GM21825 (cell line): Measurements from ENCODE around the gene NUDT3.
"Not testable (repeated sequence)": the region's sequence is repeated elsewhere in the genome, so short reads cannot be mapped to it uniquely, and the experiment has no call there.

ENCODE experiments used
- ATAC-seq: cut with Tn5 transposase; IDR thresholded peaks from one replicate; pipeline ENCODE4 v1.9.1; 2021; ENCODE audit warnings: mild to moderate bottlenecking, moderate library complexity; ENCODE audit not compliant: unreplicated experiment

NUDT3 gene

GRCh38 chr6:34371865-34372264 is 20.6 kb downstream of the NUDT3 start:
- not testable (repeated sequence) for ATAC-seq

GRCh38 chr6:34370361-34370760 is 22.1 kb downstream of the NUDT3 start:
- no peak for ATAC-seq

GRCh38 chr6:34369385-34369784 is 23.1 kb downstream of the NUDT3 start:
- ATAC-seq: no peak

- no peak for ATAC-seq
These were observed 25.9 kb downstream of the NUDT3 start for GRCh38 chr6:34366639-34366921.

GRCh38 chr6:34365781-34366638 is 26.5 kb downstream of the NUDT3 start:
- not testable (repeated sequence) for ATAC-seq

GRCh38 chr6:34363681-34364075 is 28.8 kb downstream of the NUDT3 start:
- ATAC-seq: not testable (repeated sequence)

GRCh38 chr6:34362909-34363680 is 29.4 kb downstream of the NUDT3 start:
- peak; percentile 47 for ATAC-seq

GRCh38 chr6:34362176-34362575 is 30.3 kb downstream of the NUDT3 start:
- no peak for ATAC-seq

GRCh38 chr6:34360556-34360955 is 31.9 kb downstream of the NUDT3 start:
- ATAC-seq: no peak

GRCh38 chr6:34359418-34360158 is 32.9 kb downstream of the NUDT3 start:
- no peak for ATAC-seq

GRCh38 chr6:34358389-34358905 is 34.0 kb downstream of the NUDT3 start:
- ATAC-seq: no peak

GRCh38 chr6:34357937-34358336 is 34.5 kb downstream of the NUDT3 start:
- no peak for ATAC-seq

GRCh38 chr6:34355889-34356288 is 36.6 kb downstream of the NUDT3 start:
- no peak for ATAC-seq

- ATAC-seq: not testable (repeated sequence)
These were observed 38.2 kb downstream of the NUDT3 start for GRCh38 chr6:34354230-34354629.

GRCh38 chr6:34353530-34353929 is 38.9 kb downstream of the NUDT3 start:
- not testable (repeated sequence) for ATAC-seq

- no peak for ATAC-seq
These were observed 40.0 kb downstream of the NUDT3 start for GRCh38 chr6:34352305-34352937.

- no peak for ATAC-seq
These were observed 41.6 kb downstream of the NUDT3 start for GRCh38 chr6:34350934-34351217.

- no peak for ATAC-seq
These were observed 42.1 kb downstream of the NUDT3 start for GRCh38 chr6:34350137-34350933.

GRCh38 chr6:34349211-34349610 is 43.3 kb downstream of the NUDT3 start:
- ATAC-seq: no peak

GRCh38 chr6:34347303-34347702 is 45.2 kb downstream of the NUDT3 start:
- ATAC-seq: no peak
